Measurements from ENCODE around the gene ARHGAP30.
A peak's percentile ranks its signal among the peaks of the same experiment; 100 is the strongest.

ARHGAP30 gene

GRCh38 chr1:161089251-161089924 is 19.7 kb upstream of the ARHGAP30 start, which contains the start of gene NECTIN4:
NECTIN4 (minus strand) TSS chr1:161089558; CDS start chr1:161089296, 262 bp downstream.
- DNase-seq: no peak

DNA sequence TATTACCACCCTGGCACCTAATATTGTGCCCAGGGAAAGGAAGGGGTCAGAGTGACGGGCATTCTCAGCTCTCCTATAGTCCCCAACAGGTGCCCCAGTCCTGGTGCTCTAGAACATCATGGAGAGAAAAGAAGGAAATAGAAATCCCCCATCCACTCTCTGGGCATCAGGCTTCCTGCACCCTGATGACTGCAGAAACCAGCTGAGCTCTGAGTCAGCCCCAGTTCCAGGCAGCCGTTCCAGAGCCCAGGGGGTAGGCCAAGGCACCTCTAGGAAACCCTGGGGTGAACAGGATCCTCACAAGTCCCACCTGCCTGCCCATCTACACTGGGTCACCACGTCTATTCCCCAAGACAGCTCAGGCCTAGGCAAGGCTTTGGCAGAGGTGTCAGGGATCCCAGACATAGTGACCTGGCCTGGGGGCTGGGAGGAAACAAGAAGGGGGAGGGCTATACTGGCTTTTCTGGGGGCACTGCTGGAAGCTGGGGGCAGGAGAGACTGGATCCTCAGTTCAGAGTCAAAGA is 19.0 kb upstream of the ARHGAP30 start:
- peak; percentile 55 for DNase-seq

DNA sequence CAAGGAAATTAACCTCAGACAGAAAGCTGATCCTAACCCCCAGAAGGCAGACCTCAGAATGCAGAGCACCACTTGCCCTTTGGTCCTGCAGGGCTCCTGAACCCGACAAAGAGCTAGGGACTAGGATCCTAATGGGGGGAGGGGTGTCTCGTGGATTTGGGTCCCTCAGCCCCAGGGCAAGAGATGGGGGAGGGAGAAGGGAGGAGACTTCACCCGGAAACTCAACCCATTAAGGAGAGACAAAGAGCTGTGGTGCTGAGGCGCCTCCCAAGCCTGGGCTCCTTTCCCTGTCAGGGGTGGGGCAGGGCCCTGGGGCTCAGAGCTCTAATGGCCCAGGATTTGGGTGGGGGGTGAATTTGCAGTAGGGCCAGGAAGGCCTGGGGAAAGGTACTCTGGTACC is 16.8 kb upstream of the ARHGAP30 start:
- DNase-seq: no peak

DNA sequence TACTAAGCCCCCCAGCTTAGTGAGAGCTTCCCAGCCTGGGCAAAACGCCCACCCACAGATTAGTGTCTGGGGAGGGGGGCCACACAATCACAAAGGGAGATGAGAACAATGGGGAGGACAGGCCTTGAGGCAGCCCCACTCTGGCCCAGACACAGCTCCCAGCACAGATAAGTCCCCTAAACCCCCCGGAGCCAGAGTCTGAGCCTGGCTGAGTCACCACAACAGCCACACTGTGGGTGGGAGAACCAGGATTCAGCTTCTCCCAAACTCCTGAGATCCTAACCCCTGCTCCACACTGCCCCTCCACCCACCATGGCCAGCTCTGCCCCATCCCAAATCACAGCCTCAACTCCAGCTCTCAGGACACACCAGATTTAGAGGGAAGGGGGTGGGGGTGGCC is 15.5 kb upstream of the ARHGAP30 start:
- DNase-seq: no peak

GRCh38 chr1:161084597-161084988 is 14.9 kb upstream of the ARHGAP30 start:
- no peak for DNase-seq

GRCh38 chr1:161083748-161084596 is 14.3 kb upstream of the ARHGAP30 start:
- DNase-seq: no peak

GRCh38 chr1:161082996-161083747 is 13.5 kb upstream of the ARHGAP30 start:
- peak; percentile 96 for DNase-seq

DNA sequence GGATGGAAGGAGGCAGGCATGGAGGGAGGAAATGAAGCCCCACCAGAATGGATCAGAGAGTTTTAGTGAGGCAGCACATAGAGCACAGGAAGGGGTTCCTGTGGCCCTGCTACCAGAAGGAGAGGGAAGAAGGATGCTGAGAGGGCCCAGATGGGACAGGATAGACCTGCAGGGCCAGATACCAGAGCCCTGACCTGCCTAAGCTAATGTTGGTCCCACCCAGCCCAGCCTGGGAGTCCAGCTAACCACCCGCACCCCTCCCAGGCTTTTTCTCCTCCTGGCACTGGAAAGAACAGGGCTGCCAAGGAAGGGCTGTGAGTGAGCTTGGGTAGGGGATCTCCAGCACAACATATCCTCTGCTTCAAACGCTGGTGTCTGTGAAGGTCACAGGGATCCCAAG is 12.8 kb upstream of the ARHGAP30 start:
- DNase-seq: no peak

GRCh38 chr1:161081519-161081918 is 11.8 kb upstream of the ARHGAP30 start:
- no peak for DNase-seq

DNA sequence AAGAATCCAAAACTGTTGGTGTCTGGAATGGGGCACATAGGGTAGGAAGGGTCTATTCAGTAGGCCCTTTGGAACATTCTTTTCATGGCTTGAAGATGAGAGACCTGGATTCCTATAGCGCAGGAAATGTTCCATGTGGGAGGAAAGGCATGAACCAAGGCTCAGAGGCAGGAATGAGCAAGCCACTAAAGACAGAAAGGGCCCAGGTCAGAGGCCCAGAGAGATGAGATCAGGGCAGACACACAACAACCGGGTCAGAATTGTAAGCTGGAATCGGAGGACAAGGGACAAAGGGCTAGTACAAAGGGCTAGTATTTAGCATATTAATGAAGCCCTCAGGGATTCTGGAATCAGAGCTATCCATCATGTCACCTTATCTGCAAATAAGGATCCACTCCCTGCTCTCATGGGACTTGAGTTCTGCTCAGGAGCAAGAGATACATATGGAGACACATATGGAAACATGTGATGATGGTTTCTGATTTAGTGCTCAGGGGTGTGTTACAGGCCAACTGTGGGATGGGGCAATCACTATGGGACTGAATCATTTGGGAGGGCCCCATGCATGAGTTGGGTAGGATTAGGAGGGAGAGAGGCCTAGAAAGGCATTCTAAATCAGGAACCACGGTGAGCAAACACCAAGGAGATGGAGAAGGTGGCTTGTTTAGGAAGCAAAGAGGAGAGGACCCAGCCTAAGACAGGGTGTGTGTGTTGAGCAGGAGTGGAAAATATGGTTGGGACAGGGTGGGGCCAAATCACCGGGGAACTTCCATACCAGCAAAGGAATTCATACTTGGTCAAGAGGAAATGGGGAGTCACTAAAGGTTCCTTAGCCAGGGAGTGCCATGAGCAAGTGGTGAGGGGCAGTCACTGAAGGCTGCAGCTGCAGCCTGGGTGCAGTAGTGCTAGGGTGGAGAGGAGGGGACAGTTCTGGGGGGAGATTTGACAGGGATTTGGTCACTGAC is 11.0 kb upstream of the ARHGAP30 start:
- peak; percentile 71 for DNase-seq

GRCh38 chr1:161079436-161080110 is 9.9 kb upstream of the ARHGAP30 start:
- no peak for DNase-seq

DNA sequence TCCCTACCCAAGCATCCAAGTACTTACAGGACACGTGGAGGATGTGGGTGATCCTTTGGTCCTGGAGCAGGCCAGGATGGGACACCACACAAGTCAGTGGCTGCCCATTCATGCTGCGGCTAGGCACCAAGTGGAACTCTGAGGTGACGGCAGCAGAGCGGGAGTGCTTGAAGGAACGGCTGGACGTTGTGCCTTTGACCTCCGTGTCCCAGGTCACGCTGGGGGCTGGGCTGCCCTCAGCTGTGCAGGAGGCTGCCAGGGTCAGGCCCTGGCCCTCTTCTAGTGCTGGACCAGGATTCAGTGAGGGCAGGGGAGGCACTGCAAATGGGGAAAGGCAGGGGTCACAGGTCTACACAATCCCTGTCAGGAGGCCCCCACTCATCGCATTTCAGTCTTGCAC is 7.7 kb upstream of the ARHGAP30 start:
- DNase-seq: no peak

GRCh38 chr1:161076410-161076809 is 6.7 kb upstream of the ARHGAP30 start:
- DNase-seq: no peak

DNA sequence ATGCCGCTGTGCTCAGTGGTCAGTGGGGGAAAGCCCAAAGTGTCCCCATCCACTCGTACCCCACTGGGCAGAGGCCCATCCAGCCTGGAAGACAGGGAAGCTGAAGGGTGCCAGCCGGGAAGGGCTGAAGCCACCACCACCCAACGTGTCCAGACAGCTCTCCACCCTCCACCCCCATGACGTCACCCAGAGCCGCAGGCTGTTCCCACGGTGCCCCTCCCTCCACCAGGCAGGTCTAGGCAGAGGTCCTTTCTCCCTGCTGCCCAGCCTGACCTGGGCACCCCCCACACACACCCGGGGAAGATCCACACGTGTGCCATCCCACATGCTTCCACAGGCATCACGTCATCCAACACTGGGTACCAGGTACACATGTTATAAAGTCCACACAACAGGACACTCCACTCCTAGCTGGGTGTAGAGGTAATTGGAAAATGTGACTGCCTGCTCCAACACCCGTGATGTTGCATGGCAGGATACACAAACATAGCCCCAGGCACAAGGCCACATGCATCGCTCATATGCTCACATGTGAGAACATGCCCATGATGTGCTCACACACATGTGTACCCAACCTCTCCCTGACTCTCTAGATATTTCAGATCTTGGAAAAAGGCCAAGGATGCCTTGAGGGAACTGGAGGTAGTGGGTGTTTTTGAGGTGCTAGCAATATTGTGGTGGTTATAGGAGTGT is 5.1 kb upstream of the ARHGAP30 start:
- DNase-seq: no peak

GRCh38 chr1:161073474-161074121 is 3.9 kb upstream of the ARHGAP30 start:
- DNase-seq: no peak

GRCh38 chr1:161072751-161073449 is 3.2 kb upstream of the ARHGAP30 start:
- no peak for DNase-seq

DNA sequence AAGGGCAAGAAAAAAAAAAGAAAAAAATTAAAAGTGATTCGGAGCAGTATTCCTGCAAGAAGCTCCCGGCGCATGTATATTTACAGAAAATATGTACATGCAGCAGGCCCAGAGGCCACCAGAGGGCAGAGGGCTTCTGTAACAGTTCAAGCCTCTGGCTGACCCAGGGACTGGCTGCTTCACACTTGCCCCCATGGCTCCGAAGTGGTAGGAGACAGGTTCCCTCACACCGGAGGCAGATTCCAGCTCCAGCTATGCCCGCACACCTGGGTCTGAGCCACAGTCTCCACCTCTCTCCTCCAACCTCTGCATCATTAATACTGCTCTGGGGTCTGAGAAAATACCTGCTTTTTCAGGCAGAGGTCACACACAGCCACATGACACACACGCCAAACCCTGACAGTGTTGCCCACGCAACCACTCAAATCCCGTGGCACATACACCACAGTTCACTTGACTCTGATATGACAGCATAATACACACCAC is 2.2 kb upstream of the ARHGAP30 start:
- DNase-seq: peak; percentile 27

DNA sequence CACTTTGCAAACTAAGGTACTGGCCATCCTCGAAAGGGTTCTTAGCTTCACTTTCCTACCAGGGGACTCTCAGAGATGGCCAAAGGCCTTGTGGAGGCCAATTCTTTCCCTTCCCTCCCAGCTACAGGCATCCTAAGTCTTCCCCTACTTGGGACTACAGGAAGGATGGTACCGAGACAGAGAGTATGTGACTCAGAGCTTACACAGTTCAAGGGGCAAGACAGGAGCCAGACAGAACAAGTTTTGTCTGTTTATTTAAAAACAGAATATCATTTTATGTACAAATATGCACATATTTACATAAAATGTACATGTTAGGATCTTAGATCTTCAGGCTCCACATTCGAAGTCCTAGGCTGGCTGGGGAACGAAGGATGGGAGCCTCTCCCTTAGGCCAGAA is 1.1 kb upstream of the ARHGAP30 start:
- DNase-seq: no peak

DNA sequence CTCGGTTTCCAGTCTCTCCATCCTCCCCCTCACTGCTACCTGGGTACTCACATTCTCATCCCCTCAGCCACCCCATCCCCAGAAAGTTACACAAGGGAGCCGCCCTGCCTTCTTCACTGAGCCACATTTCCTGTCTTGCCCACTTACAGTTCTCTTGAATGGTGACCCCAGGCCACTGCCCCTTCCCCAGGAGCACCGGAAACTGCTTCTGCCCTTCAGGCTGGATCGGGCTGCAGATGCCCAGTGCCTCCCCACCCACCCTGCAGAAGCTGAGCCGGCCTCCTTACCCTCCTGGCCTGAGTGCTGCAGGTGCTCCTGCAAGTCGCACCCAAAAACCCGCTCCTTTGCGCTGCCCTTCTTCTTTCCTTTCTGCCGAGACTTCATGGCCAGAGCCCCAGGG is 450 bp downstream of the ARHGAP30 start:
- no peak for DNase-seq

All from NCI-H226 (cell line).